Omental fat pad (tissue), 4 donors: ENCODE measurements around the gene RIN1. TPM values are rescaled to one million over a fixed set of nuclear protein-coding genes. Genes with fewer than 3 reads are reported as not detected.

Experiments
- ATAC-seq: fragments of 150-250 bp; one replicate; pipeline ENCODE4 v1.9.1; 2016; ENCODE audit warnings: mild to moderate bottlenecking, moderate library complexity; ENCODE audit not compliant: low FRiP score
- DNase-seq: peaks from one replicate; pipeline ENCODE4 v3.0.0-alpha.2; 2019; ENCODE audit warnings: low spot score
- CTCF ChIP-seq, 3 donors: fragments of 450-650 bp; IDR thresholded peaks; one replicate each; pipeline ENCODE4 v1.5.1; 2016 to 2017; ENCODE audit warnings: antibody characterized with exemption in 3 of 3, mild to moderate bottlenecking in 3 of 3, moderate library complexity in 2 of 3
- total RNA-seq, 4 donors: library from RNA; depleted of rRNA; stranded (reverse); fragments of >200 nt; gene quantifications; one replicate each; pipeline ENCODE4 v1.1.0, GENCODE V29; 2016

The RIN1 gene
- total RNA-seq, 4 donors from 2014 or later: 2.9 to 34.6 (median 3.6) TPM

- no peak for TF ChIP-seq CTCF (IDR thresholded peaks at IDR 0.05)
- DNase-seq (peak; percentile 79), ATAC-seq (peak; percentile 81)
Observed at GRCh38 chr11:66347425-66348276, 11.4 kb upstream of the RIN1 start, which contains the start of gene B4GAT1. Gene B4GAT1 (minus strand): TSS chr11:66347629. CDS start chr11:66347545, 84 bp downstream.

- peak; percentile 6 for ATAC-seq
- no peak for DNase-seq
- no peak for TF ChIP-seq CTCF (IDR thresholded peaks at IDR 0.05)
Observed at GRCh38 chr11:66346476-66347424, 10.5 kb upstream of the RIN1 start.

- ATAC-seq: no peak
- no peak for TF ChIP-seq CTCF (IDR thresholded peaks at IDR 0.05)
- DNase-seq: no peak
Observed at GRCh38 chr11:66345316-66345649, 9.0 kb upstream of the RIN1 start.

- no peak for TF ChIP-seq CTCF (IDR thresholded peaks at IDR 0.05)
- peak; percentile 98 for DNase-seq
- peak; percentile 80 for ATAC-seq
Observed at GRCh38 chr11:66344550-66345315, 8.5 kb upstream of the RIN1 start, which contains the start of gene BRMS1. Gene BRMS1 (minus strand): TSS chr11:66345104. CDS start chr11:66342234, 2,870 bp downstream.

- TF ChIP-seq CTCF (IDR thresholded peaks at IDR 0.05): no peak
- no peak for DNase-seq
- ATAC-seq: no peak
Observed at GRCh38 chr11:66343176-66343575, 6.9 kb upstream of the RIN1 start.

GRCh38 chr11:66341502-66342126 is 5.4 kb upstream of the RIN1 start:
- no peak for TF ChIP-seq CTCF (IDR thresholded peaks at IDR 0.05)
- no peak for ATAC-seq
- no peak for DNase-seq
